Measurements from ENCODE around the gene CPT1B.

- TF ChIP-seq CTCF (conservative IDR thresholded peaks at IDR 0.05; ENCODE audit: low read depth, low read length) (peak; percentile 64), POLR2A (IDR thresholded peaks at IDR 0.05; ENCODE audit: low read depth, low read length) (no peak; the same call in 1 of the 2 replicates), RCOR1 (IDR thresholded peaks at IDR 0.05; ENCODE audit: insufficient replicate concordance, low read length) (peak; percentile 24), CHD1 (IDR thresholded peaks at IDR 0.05; ENCODE audit: low read depth, low read length) (no peak), BHLHE40 (IDR thresholded peaks at IDR 0.05; ENCODE audit: low read depth, low read length) (no peak), CEBPB (IDR thresholded peaks at IDR 0.05; ENCODE audit: low read depth, low read length) (no peak), USF2 (IDR thresholded peaks at IDR 0.05; ENCODE audit: low read depth, low read length) (no peak), SMC3 (IDR thresholded peaks at IDR 0.05; ENCODE audit: low read depth, low read length) (no peak), MXI1 (IDR thresholded peaks at IDR 0.05; ENCODE audit: borderline replicate concordance, low read depth, low read length) (no peak; the same call in 1 of the 2 replicates), RAD21 (IDR thresholded peaks at IDR 0.05; ENCODE audit: low read length) (peak; percentile 35), NFE2L2 (IDR thresholded peaks at IDR 0.05; ENCODE audit: low read depth, low read length) (no peak), RFX5 (IDR thresholded peaks at IDR 0.05; ENCODE audit: low read depth, low read length) (no peak), MAFK (IDR thresholded peaks at IDR 0.05; ENCODE audit: low read depth, low read length) (no peak), ELK1 (IDR thresholded peaks at IDR 0.05; ENCODE audit: borderline replicate concordance, low read depth, low read length) (no peak)
Observed at GRCh38 chr22:50526108-50526833, 52.0 kb downstream of the CPT1B start.

Data from IMR-90 (cell line).